H9 (cell line): ENCODE measurements around the gene DCDC2C. TPM values are rescaled to one million over a fixed set of nuclear protein-coding genes. Genes with fewer than 3 reads are reported as not detected.

ENCODE experiments used
- DNase-seq: peaks from one replicate; pipeline ENCODE4 v3.0.0-alpha.2; 2017
- H2AFZ ChIP-seq: one replicate; pipeline ENCODE4 v1.6.1; 2013; ENCODE audit warnings: mild to moderate bottlenecking, low read length, control low read depth, moderate library complexity
- H2AK5ac ChIP-seq: 2 replicates; pipeline ENCODE4 v1.6.1; 2013; ENCODE audit warnings: low read length, control low read depth, mixed read lengths; ENCODE audit not compliant: insufficient read length
- H2BK120ac ChIP-seq: one replicate; pipeline ENCODE4 v1.6.1; 2013; ENCODE audit warnings: low read depth, mild to moderate bottlenecking, low read length, control low read depth, inconsistent platforms; ENCODE audit not compliant: poor library complexity, severe bottlenecking
- H2BK12ac ChIP-seq: 2 replicates; pipeline ENCODE4 v1.6.1; 2013; ENCODE audit warnings: low read length, control low read depth, mixed read lengths, low read depth; ENCODE audit not compliant: insufficient read length
- H2BK15ac ChIP-seq: 2 replicates; pipeline ENCODE4 v1.6.1; 2013; ENCODE audit warnings: low read depth, low read length, control low read depth
- H2BK20ac ChIP-seq: one replicate; pipeline ENCODE4 v1.6.1; 2013; ENCODE audit warnings: low read depth, mild to moderate bottlenecking, low read length, control low read depth, inconsistent platforms; ENCODE audit not compliant: poor library complexity, severe bottlenecking
- H2BK5ac ChIP-seq: 2 replicates; pipeline ENCODE4 v1.6.1; 2013; ENCODE audit warnings: low read length, control low read depth, mixed read lengths; ENCODE audit not compliant: insufficient read length
- H3K14ac ChIP-seq: 2 replicates; pipeline ENCODE4 v1.6.1; 2013; ENCODE audit warnings: low read length, control low read depth; ENCODE audit not compliant: insufficient read depth
- H3K18ac ChIP-seq: 2 replicates; pipeline ENCODE4 v1.6.1; 2013; ENCODE audit warnings: low read depth, mild to moderate bottlenecking, mixed read lengths, low read length, control low read depth; ENCODE audit not compliant: insufficient read length
- H3K23ac ChIP-seq: 2 replicates; pipeline ENCODE4 v1.6.1; 2013; ENCODE audit warnings: low read length, control low read depth, mixed read lengths, low read depth; ENCODE audit not compliant: insufficient read length
- H3K23me2 ChIP-seq: 2 replicates; pipeline ENCODE4 v1.6.1; 2013; ENCODE audit warnings: low read depth, mild to moderate bottlenecking, mixed read lengths, low read length, control low read depth; ENCODE audit not compliant: insufficient read length, poor library complexity, severe bottlenecking
- H3K27ac ChIP-seq: 2 replicates; pipeline ENCODE4 v1.5.1; 2013; ENCODE audit warnings: low read length, control low read depth, mixed read lengths, low read depth; ENCODE audit not compliant: insufficient read length
- H3K27me3 ChIP-seq: 2 replicates; pipeline ENCODE4 v1.6.1; 2013; ENCODE audit warnings: low read length, control low read depth, inconsistent platforms; ENCODE audit not compliant: insufficient read depth
- H3K4ac ChIP-seq: 2 replicates; pipeline ENCODE4 v1.6.1; 2013; ENCODE audit warnings: low read depth, mild to moderate bottlenecking, control low read depth, inconsistent platforms, low read length, moderate library complexity
- H3K4me1 ChIP-seq: 2 replicates; pipeline ENCODE4 v1.6.1; 2013; ENCODE audit warnings: low read length, control low read depth, inconsistent platforms; ENCODE audit not compliant: insufficient read depth
- H3K4me2 ChIP-seq: 2 replicates; pipeline ENCODE4 v1.6.1; 2013; ENCODE audit warnings: low read length, control low read depth, mixed read lengths; ENCODE audit not compliant: insufficient read length, insufficient read depth
- H3K56ac ChIP-seq: 2 replicates; pipeline ENCODE4 v1.6.1; 2013; ENCODE audit warnings: low read depth, mild to moderate bottlenecking, mixed read lengths, low read length, control low read depth; ENCODE audit not compliant: insufficient read length
- H3K79me1 ChIP-seq: 2 replicates; pipeline ENCODE4 v1.6.1; 2013; ENCODE audit warnings: low read depth, mild to moderate bottlenecking, moderate library complexity, low read length, control low read depth, inconsistent platforms; ENCODE audit not compliant: insufficient read depth, poor library complexity, severe bottlenecking
- H3K79me2 ChIP-seq: 2 replicates; pipeline ENCODE4 v1.6.1; 2013; ENCODE audit warnings: low read length, control low read depth, inconsistent platforms; ENCODE audit not compliant: insufficient read depth
- H3K9ac ChIP-seq: 2 replicates; pipeline ENCODE4 v1.6.1; 2013; ENCODE audit warnings: low read length, control low read depth, mixed read lengths; ENCODE audit not compliant: insufficient read length; ENCODE audit errors: extremely low read depth
- H3K9me3 ChIP-seq: one replicate; pipeline ENCODE4 v1.6.1; 2013; ENCODE audit warnings: low read depth, low read length, inconsistent platforms; ENCODE audit not compliant: control insufficient read depth
- H3T11ph ChIP-seq: one replicate; pipeline ENCODE4 v1.6.1; 2013; ENCODE audit warnings: mild to moderate bottlenecking, low read length, control low read depth, inconsistent platforms
- H4K20me1 ChIP-seq: one replicate; pipeline ENCODE4 v1.6.1; 2013; ENCODE audit not compliant: control insufficient read depth, insufficient read length, insufficient read depth
- H4K5ac ChIP-seq: 2 replicates; pipeline ENCODE4 v1.6.1; 2013; ENCODE audit warnings: low read depth, mild to moderate bottlenecking, mixed read lengths, low read length, control low read depth; ENCODE audit not compliant: insufficient read length
- H4K8ac ChIP-seq: replicated peaks from 2 replicates; pipeline ENCODE4 v1.6.1; 2013; ENCODE audit warnings: low read length, control low read depth, mixed read lengths, low read depth; ENCODE audit not compliant: insufficient read length
- H4K91ac ChIP-seq: 2 replicates; pipeline ENCODE4 v1.6.1; 2013; ENCODE audit warnings: low read depth, mild to moderate bottlenecking, moderate library complexity, mixed read lengths, low read length, control low read depth; ENCODE audit not compliant: insufficient read length
- H3K27ac Mint-ChIP-seq, 3 experiments: 2 replicates in 2 of 3; 3 replicates in 1 of 3; pipeline ENCODE4 v1.8.0; 2020 to 2021; ENCODE audit warnings: mixed read lengths in 3 of 3, mild to moderate bottlenecking in 1 of 3, moderate library complexity in 1 of 3
- H3K27me3 Mint-ChIP-seq: 2 replicates; pipeline ENCODE4 v1.8.0; 2021; ENCODE audit warnings: low read depth, mild to moderate bottlenecking, moderate library complexity, mixed read lengths
- H3K36me3 Mint-ChIP-seq, 3 experiments: 2 replicates in 2 of 3; 3 replicates in 1 of 3; pipeline ENCODE4 v1.8.0; 2020 to 2021; ENCODE audit warnings: low read depth in 3 of 3, mixed read lengths in 3 of 3; ENCODE audit not compliant: insufficient read depth in 1 of 3
- H3K4me1 Mint-ChIP-seq, 2 experiments: 2 replicates each; pipeline ENCODE4 v1.8.0; 2020; ENCODE audit warnings: mixed read lengths in 2 of 2
- H3K4me3 Mint-ChIP-seq, 2 experiments: 2 replicates in 1 of 2; 3 replicates in 1 of 2; pipeline ENCODE4 v1.8.0; 2020 to 2021; ENCODE audit warnings: mild to moderate bottlenecking in 2 of 2, mixed read lengths in 2 of 2, moderate library complexity in 1 of 2
- H3K9me3 Mint-ChIP-seq, 2 experiments: 2 replicates in 1 of 2; 3 replicates in 1 of 2; pipeline ENCODE4 v1.8.0; 2020; ENCODE audit warnings: mild to moderate bottlenecking in 2 of 2, mixed read lengths in 2 of 2, moderate library complexity in 1 of 2
- CTCF ChIP-seq: fragments of 200-600 bp; sonication (generic); conservative IDR thresholded peaks from 3 replicates; pipeline ENCODE4 v1.8.0; 2021; ENCODE audit warnings: antibody characterized with exemption, mild to moderate bottlenecking
- WGBS: extraction: QIAGEN DNeasy Blood & Tissue Kit; methylation state at CpG from one replicate; pipeline ENCODE4 v1.1.7; 2013; ENCODE audit warnings: missing lambda C conversion rate, low lambda C conversion rate, mixed read lengths; ENCODE audit not compliant: insufficient read length; ENCODE audit errors: extremely low coverage; 5-methylcytosine and 5-hydroxymethylcytosine counted together
- total RNA-seq: library from RNA; stranded (reverse); gene quantifications from 2 replicates; pipeline ENCODE4 v1.2.1, GENCODE V29; 2021

Gene DCDC2C
- total RNA-seq, 1 experiment from 2014 or later, result not detected

DNA sequence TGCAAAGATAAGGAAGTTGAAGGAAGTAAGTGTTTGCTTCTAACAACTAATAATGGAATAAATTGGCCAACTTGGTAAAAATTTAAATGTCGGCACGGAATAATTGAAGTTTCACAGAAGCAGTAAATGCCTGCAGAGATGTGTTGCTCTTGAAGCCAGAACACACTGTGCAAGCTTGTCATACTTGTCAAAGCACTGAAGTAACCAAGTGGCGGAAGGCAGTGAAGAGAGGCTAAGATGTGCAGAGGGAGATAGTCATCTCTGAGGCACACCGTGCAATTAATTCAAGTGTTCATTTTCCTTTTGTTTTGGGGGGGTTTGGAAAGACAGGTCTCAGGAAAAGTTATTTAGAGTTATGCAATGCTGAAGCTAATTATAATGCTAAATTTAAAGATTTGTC is 5.2 kb downstream of the DCDC2C start:
- no peak for DNase-seq
- Mint-ChIP-seq H3K27me3 (peaks cover 29% of the 10 kb centered on the region), H3K27ac (no peak overlapping the region), H3K36me3 (peaks cover 0 to 4% (median 0%) of the 10 kb centered on the region in 3 experiments; a peak in 2 of 7 replicates), H3K4me3 (no peak overlapping the region), H3K9me3 (peaks cover 3 to 9% of the 10 kb centered on the region in 2 experiments), H3K4me1 (peaks cover 10 to 11% of the 10 kb centered on the region in 2 experiments)
- no peak overlapping the region for H2BK120ac ChIP-seq
- no peaks in the 10 kb centered on the region for H3K79me1 ChIP-seq
- H3K27ac ChIP-seq, result no peak overlapping the region
- H4K8ac ChIP-seq, result no peak overlapping the region
- TF ChIP-seq CTCF, result no peak
- no peak overlapping the region for H3K4ac ChIP-seq
- no peaks in the 10 kb centered on the region for H3K9me3 ChIP-seq
- no peak overlapping the region for H2AK5ac ChIP-seq
- H4K20me1 ChIP-seq, result no peaks in the 10 kb centered on the region
- no peak overlapping the region for H3K56ac ChIP-seq
- no peak overlapping the region for H2BK5ac ChIP-seq
- H2BK20ac ChIP-seq, result no peak overlapping the region
- no peak overlapping the region for H2BK15ac ChIP-seq
- no peaks in the 10 kb centered on the region; the same call in 1 of the 2 replicates for H3K27me3 ChIP-seq
- WGBS, result no CpG with 5 or more reads among the region's 4 CpGs
- H3K79me2 ChIP-seq, result no peaks in the 10 kb centered on the region
- H4K91ac ChIP-seq, result no peak overlapping the region
- H3K14ac ChIP-seq, result no peak overlapping the region
- H3K4me2 ChIP-seq, result no peak overlapping the region
- H3K23ac ChIP-seq, result no peak overlapping the region
- H2BK12ac ChIP-seq, result no peak overlapping the region
- no peak overlapping the region for H3K9ac ChIP-seq
- no peak overlapping the region for H3K18ac ChIP-seq
- H4K5ac ChIP-seq, result no peak overlapping the region
- no peaks in the 10 kb centered on the region; the same call in 1 of the 2 replicates for H3K4me1 ChIP-seq
- H2AFZ ChIP-seq, result no peak overlapping the region
- H3K23me2 ChIP-seq, result no peaks in the 10 kb centered on the region
- no peak overlapping the region for H3T11ph ChIP-seq
